ENCODE measurements around the gene GPR25. TPM values are rescaled to one million over a fixed set of nuclear protein-coding genes. Genes with fewer than 3 reads are reported as not detected.
A peak's percentile ranks its signal among the peaks of the same experiment; 100 is the strongest.

GPR25 gene
- total RNA-seq = under 1 TPM in 1 of 3 donors, not detected in 2; 0.16 TPM

GRCh38 chr1:200872446-200873115 is at the start of gene GPR25:
GPR25 (plus strand) TSS chr1:200872981; CDS start chr1:200873038, 57 bp downstream.
- DNase-seq (no peak), ATAC-seq (no peak)
- H3K27me3 Mint-ChIP-seq (ENCODE audit: low read depth) = peaks cover 26% of the 10 kb centered on the region
- peaks cover 54% of the 10 kb centered on the region for H3K4me1 Mint-ChIP-seq (ENCODE audit: low read depth)
- peak within 1 kb of the TSS; percentile 33 for H3K4me3 Mint-ChIP-seq
- H3K36me3 Mint-ChIP-seq (ENCODE audit: insufficient read depth) = no peaks in the 10 kb centered on the region
- no peaks in the 10 kb centered on the region for H3K9me3 Mint-ChIP-seq

- Mint-ChIP-seq H3K9me3 (no peaks in the 10 kb centered on the region), H3K4me1 (ENCODE audit: low read depth) (peaks cover 3% of the 10 kb centered on the region), H3K36me3 (ENCODE audit: insufficient read depth) (peaks cover under 1% of the 10 kb centered on the region), H3K27me3 (ENCODE audit: low read depth) (no peaks in the 10 kb centered on the region), H3K4me3 (no peak overlapping the region)
- no peak for DNase-seq
- no peak for ATAC-seq
These were observed 41.7 kb upstream of the GPR25 start for GRCh38 chr1:200831091-200831490.

- Mint-ChIP-seq H3K9me3 (no peaks in the 10 kb centered on the region), H3K27me3 (ENCODE audit: low read depth) (no peaks in the 10 kb centered on the region), H3K36me3 (ENCODE audit: insufficient read depth) (peaks cover 2% of the 10 kb centered on the region), H3K4me1 (ENCODE audit: low read depth) (no peaks in the 10 kb centered on the region), H3K4me3 (no peak overlapping the region)
- no peak for ATAC-seq
- no peak for DNase-seq
These were observed 38.4 kb upstream of the GPR25 start for GRCh38 chr1:200834383-200834782.

- Mint-ChIP-seq H3K4me3 (no peak overlapping the region), H3K27me3 (ENCODE audit: low read depth) (no peaks in the 10 kb centered on the region), H3K9me3 (no peaks in the 10 kb centered on the region), H3K36me3 (ENCODE audit: insufficient read depth) (peaks cover 2% of the 10 kb centered on the region), H3K4me1 (ENCODE audit: low read depth) (no peaks in the 10 kb centered on the region)
- DNase-seq (no peak), ATAC-seq (no peak)
These were observed 36.6 kb upstream of the GPR25 start for GRCh38 chr1:200836213-200836612.

GRCh38 chr1:200837931-200838571 is 34.7 kb upstream of the GPR25 start:
- Mint-ChIP-seq H3K4me1 (ENCODE audit: low read depth) (no peaks in the 10 kb centered on the region), H3K9me3 (no peaks in the 10 kb centered on the region), H3K36me3 (ENCODE audit: insufficient read depth) (peaks cover 2% of the 10 kb centered on the region), H3K4me3 (no peak overlapping the region), H3K27me3 (ENCODE audit: low read depth) (no peaks in the 10 kb centered on the region)
- no peak for DNase-seq
- no peak for ATAC-seq

- no peaks in the 10 kb centered on the region for H3K27me3 Mint-ChIP-seq (ENCODE audit: low read depth)
- H3K36me3 Mint-ChIP-seq (ENCODE audit: insufficient read depth) = peaks cover 2% of the 10 kb centered on the region
- ATAC-seq (no peak), DNase-seq (no peak)
- H3K9me3 Mint-ChIP-seq = no peaks in the 10 kb centered on the region
- no peak overlapping the region for H3K4me3 Mint-ChIP-seq
- H3K4me1 Mint-ChIP-seq (ENCODE audit: low read depth) = no peaks in the 10 kb centered on the region
These were observed 33.9 kb upstream of the GPR25 start for GRCh38 chr1:200838676-200839445.

- Mint-ChIP-seq H3K4me3 (no peak overlapping the region), H3K27me3 (ENCODE audit: low read depth) (no peaks in the 10 kb centered on the region), H3K4me1 (ENCODE audit: low read depth) (no peaks in the 10 kb centered on the region), H3K9me3 (no peaks in the 10 kb centered on the region), H3K36me3 (ENCODE audit: insufficient read depth) (peaks cover 19% of the 10 kb centered on the region)
- ATAC-seq (no peak), DNase-seq (no peak)
These were observed 27.4 kb upstream of the GPR25 start for GRCh38 chr1:200845360-200845759.

- no peaks in the 10 kb centered on the region for H3K4me1 Mint-ChIP-seq (ENCODE audit: low read depth)
- H3K36me3 Mint-ChIP-seq (ENCODE audit: insufficient read depth) = peaks cover 25% of the 10 kb centered on the region
- no peaks in the 10 kb centered on the region for H3K9me3 Mint-ChIP-seq
- DNase-seq (no peak), ATAC-seq (no peak)
- no peak overlapping the region for H3K4me3 Mint-ChIP-seq
- H3K27me3 Mint-ChIP-seq (ENCODE audit: low read depth) = no peaks in the 10 kb centered on the region
These were observed 26.4 kb upstream of the GPR25 start for GRCh38 chr1:200846398-200846797.

- H3K36me3 Mint-ChIP-seq (ENCODE audit: insufficient read depth) = peaks cover 30% of the 10 kb centered on the region
- no peaks in the 10 kb centered on the region for H3K9me3 Mint-ChIP-seq
- H3K4me3 Mint-ChIP-seq = no peak overlapping the region
- ATAC-seq (no peak), DNase-seq (no peak)
- peaks cover 2% of the 10 kb centered on the region for H3K27me3 Mint-ChIP-seq (ENCODE audit: low read depth)
- peaks cover 3% of the 10 kb centered on the region for H3K4me1 Mint-ChIP-seq (ENCODE audit: low read depth)
These were observed 23.4 kb upstream of the GPR25 start for GRCh38 chr1:200849430-200849829.

- ATAC-seq (no peak), DNase-seq (no peak)
- Mint-ChIP-seq H3K9me3 (no peaks in the 10 kb centered on the region), H3K36me3 (ENCODE audit: insufficient read depth) (peaks cover 30% of the 10 kb centered on the region), H3K4me3 (no peak overlapping the region), H3K4me1 (ENCODE audit: low read depth) (peaks cover 3% of the 10 kb centered on the region), H3K27me3 (ENCODE audit: low read depth) (peaks cover 2% of the 10 kb centered on the region)
These were observed 22.2 kb upstream of the GPR25 start for GRCh38 chr1:200850554-200850953.

- peaks cover 2% of the 10 kb centered on the region for H3K27me3 Mint-ChIP-seq (ENCODE audit: low read depth)
- no peaks in the 10 kb centered on the region for H3K9me3 Mint-ChIP-seq
- peaks cover 11% of the 10 kb centered on the region for H3K36me3 Mint-ChIP-seq (ENCODE audit: insufficient read depth)
- DNase-seq = no peak
- ATAC-seq = peak; percentile 52 to 57
- H3K4me3 Mint-ChIP-seq = no peak overlapping the region
- H3K4me1 Mint-ChIP-seq (ENCODE audit: low read depth) = peaks cover 7% of the 10 kb centered on the region
These were observed 15.9 kb upstream of the GPR25 start for GRCh38 chr1:200856716-200857357.

GRCh38 chr1:200857804-200858203 is 15.0 kb upstream of the GPR25 start:
- Mint-ChIP-seq H3K9me3 (no peaks in the 10 kb centered on the region), H3K36me3 (ENCODE audit: insufficient read depth) (peaks cover 8% of the 10 kb centered on the region), H3K4me3 (no peak overlapping the region), H3K4me1 (ENCODE audit: low read depth) (peaks cover 12% of the 10 kb centered on the region), H3K27me3 (ENCODE audit: low read depth) (peaks cover 2% of the 10 kb centered on the region)
- DNase-seq (no peak), ATAC-seq (no peak)

GRCh38 chr1:200861937-200862647 is 10.7 kb upstream of the GPR25 start:
- ATAC-seq = peak in 1 of 2 donors; percentile 36
- Mint-ChIP-seq H3K4me1 (ENCODE audit: low read depth) (peaks cover 30% of the 10 kb centered on the region), H3K4me3 (no peak overlapping the region), H3K27me3 (ENCODE audit: low read depth) (no peaks in the 10 kb centered on the region), H3K36me3 (ENCODE audit: insufficient read depth) (no peaks in the 10 kb centered on the region), H3K9me3 (no peaks in the 10 kb centered on the region)
- DNase-seq = no peak

Data from activated T-cell treated with anti-CD3 and anti-CD28 coated beads, Interleukin-2, amount 50 U/mL, for 4 hours (primary cell).